Fibroblast of the aortic adventitia (primary cell): ENCODE results near the gene GOLGA6A. TPM values are rescaled to one million over a fixed set of nuclear protein-coding genes. Genes with fewer than 3 reads are reported as not detected.

ENCODE experiments used
- DNase-seq: peaks from one replicate; pipeline ENCODE4 v3.0.0-alpha.2; 2010; ENCODE audit warnings: low read depth
- H3K4me3 ChIP-seq: 2 replicates; pipeline ENCODE4 v1.5.1; 2011; ENCODE audit warnings: low read depth, mild to moderate bottlenecking, control low read depth, low read length, moderate library complexity
- CTCF ChIP-seq: IDR thresholded peaks from 2 replicates; pipeline ENCODE4 v1.5.1; 2011; ENCODE audit warnings: mild to moderate bottlenecking, low read length, control low read depth, inconsistent platforms; ENCODE audit not compliant: insufficient read depth
- total RNA-seq: library from RNA; depleted of rRNA; stranded (reverse); fragments of >200 nt; gene quantifications from 2 replicates; pipeline ENCODE4 v1.2.3, GENCODE V29; 2012; ENCODE audit warnings: low replicate concordance

Gene GOLGA6A
- total RNA-seq, 1 donor, result not detected

- no peak overlapping the region for H3K4me3 ChIP-seq
- DNase-seq, result no peak
- no peak for TF ChIP-seq CTCF
Observed at GRCh38 chr15:74032606-74033561, 49.5 kb downstream of the GOLGA6A start.

- DNase-seq, result no peak
Observed at GRCh38 chr15:74032046-74032445, 50.3 kb downstream of the GOLGA6A start.

GRCh38 chr15:74028646-74029045 lies 53.7 kb downstream of the GOLGA6A start:
- DNase-seq, result no peak
- no peak for TF ChIP-seq CTCF
- H3K4me3 ChIP-seq, result no peak overlapping the region

More at GRCh38 chr15:74032046-74032445, 50.3 kb downstream of the GOLGA6A start:
- no peak for TF ChIP-seq CTCF
- no peak overlapping the region for H3K4me3 ChIP-seq

- DNase-seq, result no peak
- no peak overlapping the region for H3K4me3 ChIP-seq
- no peak for TF ChIP-seq CTCF
Observed at GRCh38 chr15:74027688-74028087, 54.7 kb downstream of the GOLGA6A start.

DNA sequence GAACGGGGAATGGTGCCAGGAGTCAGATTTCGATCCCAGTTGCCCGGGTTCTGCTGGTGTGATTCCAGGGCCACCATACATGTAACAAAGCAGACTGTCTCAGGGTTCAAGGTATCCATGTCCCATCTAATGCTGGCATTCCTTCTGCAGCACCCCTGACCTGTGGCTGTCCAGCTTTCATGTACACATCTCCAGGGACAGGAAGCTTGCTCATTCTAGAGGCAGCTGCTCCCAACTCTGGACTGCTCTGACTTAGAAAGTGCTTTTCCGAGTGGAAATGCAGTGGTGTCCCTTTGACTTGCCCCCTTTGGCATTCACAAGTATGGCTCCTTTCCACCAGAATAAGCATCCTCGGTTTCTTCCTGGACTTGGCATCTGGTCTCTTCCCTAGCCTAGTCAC lies 56.9 kb downstream of the GOLGA6A start:
- no peak for TF ChIP-seq CTCF
- H3K4me3 ChIP-seq, result no peak overlapping the region
- DNase-seq, result no peak

- no peak overlapping the region for H3K4me3 ChIP-seq
- TF ChIP-seq CTCF, result no peak
- DNase-seq, result no peak
Observed at GRCh38 chr15:74024687-74025086, 57.7 kb downstream of the GOLGA6A start.
